ENCODE measurements around the gene ALPL. TPM values are rescaled to one million over a fixed set of nuclear protein-coding genes. Genes with fewer than 3 reads are reported as not detected.

ALPL gene
- total RNA-seq, 4 donors from 2014 or later = 1.6 to 8.6 (median 1.8) TPM

DNA sequence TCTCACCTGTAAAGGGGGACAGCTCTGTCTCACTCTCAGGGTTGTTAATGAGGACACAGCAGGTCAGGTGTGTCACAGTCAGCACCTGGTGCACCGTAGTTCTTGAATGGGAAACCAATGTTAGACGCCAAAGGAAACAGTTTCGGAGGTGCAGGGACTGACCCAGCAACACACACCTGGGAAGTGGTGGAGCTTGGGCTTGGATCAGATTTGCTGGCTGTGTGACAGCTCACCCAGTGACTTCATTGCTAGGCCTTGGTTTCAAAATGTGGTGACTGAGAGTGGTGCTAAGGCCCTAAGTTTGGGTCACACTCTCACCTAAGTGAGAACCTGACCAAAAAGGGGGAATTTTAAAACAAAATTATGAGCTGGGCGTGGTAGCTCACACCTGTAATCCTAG lies 34.9 kb downstream of the ALPL start:
- Histone ChIP-seq H3K36me3 (no peaks in the 10 kb centered on the region), H3K4me1 (peaks cover 0 to 7% (median 3%) of the 10 kb centered on the region in 4 donors), H3K4me3 (no peak overlapping the region), H3K27me3 (peaks cover 5% of the 10 kb centered on the region), H3K27ac (no peak overlapping the region), H3K9me3 (no peaks in the 10 kb centered on the region)
- intact Hi-C loops (cut with DNase I; ENCODE audit: low total_unique reads) = no loop called here
- 83 to 90% methylated on average over 1 to 4 of the region's 4 CpGs for WGBS, 2 donors (ENCODE audit: low coverage in 1 of 2)
- no peak for DNase-seq
- in situ Hi-C loops (cut with MboI; ENCODE audit: low pct_ligation_motif_present in 1 of 4, low pct_unique_long_range_greater_than_20kb in 1 of 4, low sequenced_read_pairs in 3 of 4) = no loop called here
- no peak for TF ChIP-seq EP300 (IDR thresholded peaks at IDR 0.05; ENCODE audit: low read depth)
- TF ChIP-seq POLR2AphosphoS5 (IDR thresholded peaks at IDR 0.05) = no peak
- TF ChIP-seq POLR2A (IDR thresholded peaks at IDR 0.05) = no peak
- no peak for TF ChIP-seq CTCF (IDR thresholded peaks at IDR 0.05)

- WGBS, 2 donors (ENCODE audit: low coverage in 1 of 2) = 81 to 97% methylated on average over 4 to 8 of the region's 11 CpGs
- TF ChIP-seq POLR2AphosphoS5 (IDR thresholded peaks at IDR 0.05) (no peak), EP300 (IDR thresholded peaks at IDR 0.05; ENCODE audit: low read depth) (no peak)
- Histone ChIP-seq H3K9me3 (no peaks in the 10 kb centered on the region), H3K36me3 (no peaks in the 10 kb centered on the region), H3K27ac (no peak overlapping the region), H3K4me3 (no peak overlapping the region), H3K27me3 (peaks cover 17% of the 10 kb centered on the region), H3K4me1 (peaks cover 0 to 7% (median 3%) of the 10 kb centered on the region in 4 donors)
- intact Hi-C loops (cut with DNase I; ENCODE audit: low total_unique reads) (no loop called here), in situ Hi-C loops (cut with MboI; ENCODE audit: low pct_ligation_motif_present in 1 of 4, low pct_unique_long_range_greater_than_20kb in 1 of 4, low sequenced_read_pairs in 3 of 4) (no loop called here)
- DNase-seq = no peak
These were observed 37.1 kb downstream of the ALPL start for GRCh38 chr1:21546122-21546825.

DNA sequence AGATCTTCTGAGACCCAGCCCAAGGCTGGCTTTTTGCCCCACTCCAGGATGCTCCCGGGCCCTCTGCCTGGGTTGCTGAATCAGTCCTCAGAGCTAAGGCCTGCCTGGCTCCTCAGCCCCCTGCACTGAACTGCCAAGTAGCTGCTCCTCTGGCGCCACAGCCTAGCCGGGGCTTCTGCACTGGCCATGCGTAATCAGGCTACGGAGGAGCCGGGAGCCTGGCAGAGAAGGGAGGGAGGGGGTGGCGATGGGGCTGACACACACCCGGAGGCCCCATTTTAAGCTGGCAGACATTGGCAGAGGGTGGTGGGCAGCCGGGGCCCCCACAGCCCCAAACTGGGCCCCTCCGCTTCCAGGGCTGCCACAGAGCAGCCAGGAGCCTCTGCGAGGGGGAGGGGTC lies 38.7 kb downstream of the ALPL start:
- Histone ChIP-seq H3K9me3 (no peaks in the 10 kb centered on the region), H3K27me3 (peaks cover 17% of the 10 kb centered on the region), H3K4me3 (no peak overlapping the region), H3K4me1 (no peaks in the 10 kb centered on the region), H3K27ac (no peak overlapping the region), H3K36me3 (no peaks in the 10 kb centered on the region)
- intact Hi-C loops (cut with DNase I; ENCODE audit: low total_unique reads) (no loop called here), in situ Hi-C loops (cut with MboI; ENCODE audit: low pct_ligation_motif_present in 1 of 4, low pct_unique_long_range_greater_than_20kb in 1 of 4, low sequenced_read_pairs in 3 of 4) (no loop called here)
- WGBS, 2 donors (ENCODE audit: low coverage in 1 of 2) = 92% methylated on average over 2 of the region's 11 CpGs; no CpG with 5 or more reads in 1 of the 2 donors
- no peak for DNase-seq
- no peak for TF ChIP-seq CTCF (IDR thresholded peaks at IDR 0.05)
- TF ChIP-seq POLR2A (IDR thresholded peaks at IDR 0.05) = no peak
- no peak for TF ChIP-seq POLR2AphosphoS5 (IDR thresholded peaks at IDR 0.05)
- no peak for TF ChIP-seq EP300 (IDR thresholded peaks at IDR 0.05; ENCODE audit: low read depth)

GRCh38 chr1:21550097-21550496 lies 40.9 kb downstream of the ALPL start:
- in situ Hi-C loops (cut with MboI; ENCODE audit: low pct_ligation_motif_present in 1 of 4, low pct_unique_long_range_greater_than_20kb in 1 of 4, low sequenced_read_pairs in 3 of 4) (no loop called here), intact Hi-C loops (cut with DNase I; ENCODE audit: low total_unique reads) (no loop called here)
- DNase-seq = no peak
- peaks cover 24% of the 10 kb centered on the region for H3K27me3 ChIP-seq
- H3K4me3 ChIP-seq = no peak overlapping the region
- H3K27ac ChIP-seq = no peak overlapping the region
- 60 to 63% methylated on average over 5 of the region's 5 CpGs for whole genome bisulfite sequencing, 2 donors (ENCODE audit: low coverage in 1 of 2)
- no peaks in the 10 kb centered on the region for H3K4me1 ChIP-seq
- no peak for TF ChIP-seq POLR2A (IDR thresholded peaks at IDR 0.05)
- no peak for TF ChIP-seq CTCF (IDR thresholded peaks at IDR 0.05)
- TF ChIP-seq POLR2AphosphoS5 (IDR thresholded peaks at IDR 0.05) = no peak
- TF ChIP-seq EP300 (IDR thresholded peaks at IDR 0.05; ENCODE audit: low read depth) = no peak
- no peaks in the 10 kb centered on the region for H3K36me3 ChIP-seq
- no peaks in the 10 kb centered on the region for H3K9me3 ChIP-seq
